Liver (tissue), 9 donors: ENCODE data around the gene KLK1. TPM values are rescaled to one million over a fixed set of nuclear protein-coding genes. Genes with fewer than 3 reads are reported as not detected.

ENCODE experiments used
- DNase-seq: peaks from one replicate; pipeline ENCODE4 v3.0.0-alpha.2; 2017; ENCODE audit warnings: low spot score
- H3K27ac ChIP-seq, 2 donors: one replicate each; pipeline ENCODE4 v1.7.0; 2013; ENCODE audit warnings: inconsistent platforms in 2 of 2, low read length in 2 of 2, control low read depth in 1 of 2, low read depth in 1 of 2, mild to moderate bottlenecking in 1 of 2
- H3K27me3 ChIP-seq, 4 donors: one replicate each; pipeline versions ENCODE4 v1.6.1 to v1.7.0; 2013; ENCODE audit warnings: low read length in 3 of 4, inconsistent platforms in 1 of 4, mild to moderate bottlenecking in 1 of 4, moderate library complexity in 1 of 4; ENCODE audit not compliant: control insufficient read depth in 4 of 4, insufficient read depth in 4 of 4
- H3K36me3 ChIP-seq, 4 donors: one replicate each; pipeline versions ENCODE4 v1.6.1 to v1.7.0; 2013; ENCODE audit warnings: low read length in 3 of 4, mild to moderate bottlenecking in 3 of 4, low read depth in 1 of 4, moderate library complexity in 1 of 4; ENCODE audit not compliant: control insufficient read depth in 4 of 4, insufficient read depth in 3 of 4
- H3K4me1 ChIP-seq, 4 donors: one replicate each; pipeline versions ENCODE4 v1.6.1 to v1.7.0; 2013; ENCODE audit warnings: low read length in 3 of 4, mild to moderate bottlenecking in 3 of 4, moderate library complexity in 1 of 4; ENCODE audit not compliant: control insufficient read depth in 4 of 4, insufficient read depth in 4 of 4
- H3K4me3 ChIP-seq, 3 donors: one replicate each; pipeline versions ENCODE4 v1.6.1 to v1.7.0; 2013; ENCODE audit warnings: low read length in 3 of 3, control low read depth in 1 of 3, low read depth in 1 of 3, mild to moderate bottlenecking in 1 of 3
- H3K9ac ChIP-seq, 2 donors: one replicate each; pipeline ENCODE4 v1.7.0; 2013; ENCODE audit warnings: low read length in 2 of 2, mild to moderate bottlenecking in 2 of 2, moderate library complexity in 2 of 2, control low read depth in 1 of 2, low read depth in 1 of 2
- H3K9me3 ChIP-seq, 4 donors: one replicate each; pipeline versions ENCODE4 v1.6.1 to v1.7.0; 2013; ENCODE audit warnings: low read length in 3 of 4; ENCODE audit not compliant: control insufficient read depth in 4 of 4
- FOXA1 ChIP-seq: IDR thresholded peaks from 2 replicates; pipeline ENCODE4 v1.6.1; 2016; ENCODE audit warnings: antibody characterized with exemption
- GABPA ChIP-seq, 2 donors: IDR thresholded peaks in 1 of 2; conservative IDR thresholded peaks in 1 of 2; 2 replicates each; pipeline ENCODE4 v1.6.1; 2016; ENCODE audit warnings: antibody characterized with exemption in 2 of 2, mild to moderate bottlenecking in 1 of 2, moderate library complexity in 1 of 2
- HNF4A ChIP-seq, 2 donors: conservative IDR thresholded peaks; 2 replicates each; pipeline ENCODE4 v1.6.1; 2016; ENCODE audit warnings: antibody characterized with exemption in 2 of 2, mild to moderate bottlenecking in 2 of 2
- JUND ChIP-seq, 2 donors: IDR thresholded peaks; 2 replicates each; pipeline ENCODE4 v1.6.1; 2016; ENCODE audit warnings: antibody characterized with exemption in 2 of 2
- RAD21 ChIP-seq, 2 donors: IDR thresholded peaks; 2 replicates each; pipeline ENCODE4 v1.6.1; 2016; ENCODE audit warnings: antibody characterized with exemption in 2 of 2, mild to moderate bottlenecking in 2 of 2
- REST ChIP-seq: IDR thresholded peaks from 2 replicates; pipeline ENCODE4 v1.6.1; 2016; ENCODE audit warnings: antibody characterized with exemption, mild to moderate bottlenecking
- TAF1 ChIP-seq: conservative IDR thresholded peaks from 2 replicates; pipeline ENCODE4 v1.6.1; 2016; ENCODE audit warnings: antibody characterized with exemption, mild to moderate bottlenecking
- YY1 ChIP-seq: IDR thresholded peaks from 2 replicates; pipeline ENCODE4 v1.6.1; 2016; ENCODE audit warnings: antibody characterized with exemption, mild to moderate bottlenecking
- WGBS: extraction: QIAGEN DNeasy Blood & Tissue Kit; methylation state at CpG from one replicate; pipeline ENCODE4 v1.1.7; 2013; 5-methylcytosine and 5-hydroxymethylcytosine counted together
- polyA plus RNA-seq, 2 donors: library from polyadenylated mRNA; stranded (reverse) in 1 of 2; unstranded in 1 of 2; fragments of 200-250 nt in 1 of 2; fragments of >200 nt in 1 of 2; fragmentation: Nextera tagmentation in 1 of 2; extraction: Ambion mirVana in 1 of 2; gene quantifications; one replicate each; pipeline versions ENCODE4 v1.2.1 to v1.2.3, GENCODE V29; 2013 to 2015
- total RNA-seq, 2 donors: library from RNA; depleted of rRNA; stranded (reverse); fragments of >200 nt; gene quantifications; one replicate each; pipeline ENCODE4 v1.2.3, GENCODE V29; 2014
- TF ChIP-seq, protein P1 (sequence below): IDR thresholded peaks from 2 replicates; pipeline ENCODE4 v1.6.1; 2016; ENCODE audit warnings: antibody characterized with exemption
- TF ChIP-seq, protein P2 (sequence below): IDR thresholded peaks from 2 replicates; pipeline ENCODE4 v1.6.1; 2016; ENCODE audit warnings: antibody characterized with exemption
- TF ChIP-seq, protein P3 (sequence below): fragments of 150-350 bp; IDR thresholded peaks from 2 replicates; pipeline ENCODE4 v1.5.1; 2017; ENCODE audit warnings: improper control_type of control experiment, low read depth, low read length; ENCODE audit not compliant: missing input control
- TF ChIP-seq, protein P4 (sequence below): IDR thresholded peaks from 2 replicates; pipeline ENCODE4 v1.6.1; 2016; ENCODE audit warnings: antibody characterized with exemption
- donor health status: healthy.
- donor health status: healthy.
- donor health status: healthy.
- donor health status: healthy.
- donor health status: healthy.

KLK1 gene
- total and polyA plus RNA-seq, 4 donors: not detected

GRCh38 chr19:50870417-50871089 is 47.0 kb upstream of the KLK1 start:
- no peak overlapping the region for H3K4me3 ChIP-seq
- no peak for TF ChIP-seq HNF4A (conservative IDR thresholded peaks at IDR 0.05)
- TF ChIP-seq, protein P1, sequence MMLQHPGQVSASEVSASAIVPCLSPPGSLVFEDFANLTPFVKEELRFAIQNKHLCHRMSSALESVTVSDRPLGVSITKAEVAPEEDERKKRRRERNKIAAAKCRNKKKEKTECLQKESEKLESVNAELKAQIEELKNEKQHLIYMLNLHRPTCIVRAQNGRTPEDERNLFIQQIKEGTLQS: no peak
- TF ChIP-seq, protein P2, sequence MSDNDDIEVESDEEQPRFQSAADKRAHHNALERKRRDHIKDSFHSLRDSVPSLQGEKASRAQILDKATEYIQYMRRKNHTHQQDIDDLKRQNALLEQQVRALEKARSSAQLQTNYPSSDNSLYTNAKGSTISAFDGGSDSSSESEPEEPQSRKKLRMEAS: no peak
- TF ChIP-seq, protein P3, sequence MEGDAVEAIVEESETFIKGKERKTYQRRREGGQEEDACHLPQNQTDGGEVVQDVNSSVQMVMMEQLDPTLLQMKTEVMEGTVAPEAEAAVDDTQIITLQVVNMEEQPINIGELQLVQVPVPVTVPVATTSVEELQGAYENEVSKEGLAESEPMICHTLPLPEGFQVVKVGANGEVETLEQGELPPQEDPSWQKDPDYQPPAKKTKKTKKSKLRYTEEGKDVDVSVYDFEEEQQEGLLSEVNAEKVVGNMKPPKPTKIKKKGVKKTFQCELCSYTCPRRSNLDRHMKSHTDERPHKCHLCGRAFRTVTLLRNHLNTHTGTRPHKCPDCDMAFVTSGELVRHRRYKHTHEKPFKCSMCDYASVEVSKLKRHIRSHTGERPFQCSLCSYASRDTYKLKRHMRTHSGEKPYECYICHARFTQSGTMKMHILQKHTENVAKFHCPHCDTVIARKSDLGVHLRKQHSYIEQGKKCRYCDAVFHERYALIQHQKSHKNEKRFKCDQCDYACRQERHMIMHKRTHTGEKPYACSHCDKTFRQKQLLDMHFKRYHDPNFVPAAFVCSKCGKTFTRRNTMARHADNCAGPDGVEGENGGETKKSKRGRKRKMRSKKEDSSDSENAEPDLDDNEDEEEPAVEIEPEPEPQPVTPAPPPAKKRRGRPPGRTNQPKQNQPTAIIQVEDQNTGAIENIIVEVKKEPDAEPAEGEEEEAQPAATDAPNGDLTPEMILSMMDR: no peak
- TF ChIP-seq RAD21 (IDR thresholded peaks at IDR 0.05): no peak
- TF ChIP-seq REST: no peak
- no peak for TF ChIP-seq JUND (IDR thresholded peaks at IDR 0.05)
- no peak for TF ChIP-seq YY1
- TF ChIP-seq TAF1: no peak
- TF ChIP-seq, protein P4, sequence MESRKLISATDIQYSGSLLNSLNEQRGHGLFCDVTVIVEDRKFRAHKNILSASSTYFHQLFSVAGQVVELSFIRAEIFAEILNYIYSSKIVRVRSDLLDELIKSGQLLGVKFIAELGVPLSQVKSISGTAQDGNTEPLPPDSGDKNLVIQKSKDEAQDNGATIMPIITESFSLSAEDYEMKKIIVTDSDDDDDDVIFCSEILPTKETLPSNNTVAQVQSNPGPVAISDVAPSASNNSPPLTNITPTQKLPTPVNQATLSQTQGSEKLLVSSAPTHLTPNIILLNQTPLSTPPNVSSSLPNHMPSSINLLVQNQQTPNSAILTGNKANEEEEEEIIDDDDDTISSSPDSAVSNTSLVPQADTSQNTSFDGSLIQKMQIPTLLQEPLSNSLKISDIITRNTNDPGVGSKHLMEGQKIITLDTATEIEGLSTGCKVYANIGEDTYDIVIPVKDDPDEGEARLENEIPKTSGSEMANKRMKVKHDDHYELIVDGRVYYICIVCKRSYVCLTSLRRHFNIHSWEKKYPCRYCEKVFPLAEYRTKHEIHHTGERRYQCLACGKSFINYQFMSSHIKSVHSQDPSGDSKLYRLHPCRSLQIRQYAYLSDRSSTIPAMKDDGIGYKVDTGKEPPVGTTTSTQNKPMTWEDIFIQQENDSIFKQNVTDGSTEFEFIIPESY: no peak
- TF ChIP-seq GABPA (IDR thresholded peaks at IDR 0.05 in 1 of 2, conservative IDR thresholded peaks at IDR 0.05 in 1 of 2): no peak
- no peak overlapping the region for H3K9ac ChIP-seq
- H3K27ac ChIP-seq: no peak overlapping the region
- 62% methylated on average over 26 of the region's 26 CpGs for WGBS
- H3K36me3 ChIP-seq: no peaks in the 10 kb centered on the region
- peaks cover 0 to 13% (median 3%) of the 10 kb centered on the region in 4 donors for H3K27me3 ChIP-seq
- DNase-seq: no peak
- H3K4me1 ChIP-seq: no peaks in the 10 kb centered on the region
- no peaks in the 10 kb centered on the region for H3K9me3 ChIP-seq

- no peak overlapping the region for H3K27ac ChIP-seq
- no peaks in the 10 kb centered on the region for H3K9me3 ChIP-seq
- DNase-seq: no peak
- H3K36me3 ChIP-seq: no peaks in the 10 kb centered on the region
- H3K4me3 ChIP-seq: no peak overlapping the region
- no peak for TF ChIP-seq TAF1
- TF ChIP-seq FOXA1: no peak
- no peak for TF ChIP-seq REST
- TF ChIP-seq YY1: no peak
- TF ChIP-seq, protein P2: no peak
- no peak for TF ChIP-seq HNF4A (conservative IDR thresholded peaks at IDR 0.05)
- TF ChIP-seq, protein P1: no peak
- peaks cover 0 to 13% (median 3%) of the 10 kb centered on the region in 4 donors for H3K27me3 ChIP-seq
- H3K4me1 ChIP-seq: no peaks in the 10 kb centered on the region
- WGBS: 63% methylated on average over 4 of the region's 4 CpGs
- no peak overlapping the region for H3K9ac ChIP-seq
These were observed 45.9 kb upstream of the KLK1 start for GRCh38 chr19:50869479-50869878.
